Astrocyte (in vitro differentiated cells and primary cell): Measurements from ENCODE around the gene ORC3. TPM values are rescaled to one million over a fixed set of nuclear protein-coding genes. Genes with fewer than 3 reads are reported as not detected.
"Not testable (repeated sequence)": the region's sequence is repeated elsewhere in the genome, so short reads cannot be mapped to it uniquely, and the experiment has no call there.

Source experiments
- DNase-seq: peaks from one replicate; pipeline ENCODE4 v3.0.0-alpha.2; 2010; ENCODE audit warnings: low read depth
- FAIRE-seq: peaks from 2 replicates; lab custom pipeline; 2011; peaks lifted over from hg19 to GRCh38; lab: Jason Lieb, UNC
- H2AFZ ChIP-seq: 2 replicates; pipeline ENCODE4 v1.6.0; 2012; ENCODE audit warnings: low read depth, low read length, inconsistent platforms
- H3K27ac ChIP-seq: 2 replicates; pipeline ENCODE4 v1.5.1; 2011; ENCODE audit warnings: low read depth, low read length, inconsistent platforms
- H3K27me3 ChIP-seq: 2 replicates; pipeline ENCODE4 v1.6.0; 2011; ENCODE audit warnings: low read length, inconsistent platforms; ENCODE audit not compliant: insufficient read depth
- H3K36me3 ChIP-seq: 2 replicates; pipeline ENCODE4 v1.5.1; 2011; ENCODE audit warnings: low read length, inconsistent platforms; ENCODE audit not compliant: insufficient read depth
- H3K4me1 ChIP-seq: 2 replicates; pipeline ENCODE4 v1.5.1; 2011; ENCODE audit warnings: low read length, inconsistent platforms; ENCODE audit not compliant: insufficient read depth
- H3K4me2 ChIP-seq: 2 replicates; pipeline ENCODE4 v1.6.0; 2012; ENCODE audit warnings: low read length, inconsistent platforms
- H3K4me3 ChIP-seq: 2 replicates; pipeline ENCODE4 v1.5.1; 2011; ENCODE audit warnings: low read depth, mild to moderate bottlenecking, low read length, inconsistent platforms; ENCODE audit not compliant: insufficient read depth
- H3K79me2 ChIP-seq: 2 replicates; pipeline ENCODE4 v1.6.0; 2012; ENCODE audit warnings: mild to moderate bottlenecking, low read length, inconsistent platforms; ENCODE audit not compliant: insufficient read depth
- H3K9ac ChIP-seq: 2 replicates; pipeline ENCODE4 v1.6.0; 2012; ENCODE audit warnings: mild to moderate bottlenecking, low read length, inconsistent platforms
- H3K9me3 ChIP-seq: 2 replicates; pipeline ENCODE4 v1.5.1; 2012; ENCODE audit warnings: low read depth, mild to moderate bottlenecking, low read length, inconsistent platforms; ENCODE audit not compliant: insufficient read depth
- H4K20me1 ChIP-seq: 2 replicates; pipeline ENCODE4 v1.6.0; 2012; ENCODE audit warnings: low read length, inconsistent platforms; ENCODE audit not compliant: insufficient read depth
- H3K27ac Mint-ChIP-seq: one replicate; pipeline ENCODE4 v1.8.0; 2021; ENCODE audit warnings: mild to moderate bottlenecking, mixed read lengths; ENCODE audit not compliant: unreplicated experiment
- H3K27me3 Mint-ChIP-seq: one replicate; pipeline ENCODE4 v1.8.0; 2021; ENCODE audit warnings: low read depth, mixed read lengths; ENCODE audit not compliant: unreplicated experiment
- H3K36me3 Mint-ChIP-seq: one replicate; pipeline ENCODE4 v1.8.0; 2021; ENCODE audit warnings: low read depth, mixed read lengths; ENCODE audit not compliant: unreplicated experiment
- H3K4me1 Mint-ChIP-seq: one replicate; pipeline ENCODE4 v1.8.0; 2021; ENCODE audit warnings: low read depth, mixed read lengths; ENCODE audit not compliant: unreplicated experiment
- H3K4me3 Mint-ChIP-seq: one replicate; pipeline ENCODE4 v1.8.0; 2021; ENCODE audit warnings: mild to moderate bottlenecking, moderate library complexity, mixed read lengths; ENCODE audit not compliant: unreplicated experiment
- H3K9me3 Mint-ChIP-seq: one replicate; pipeline ENCODE4 v1.8.0; 2021; ENCODE audit warnings: mild to moderate bottlenecking, mixed read lengths; ENCODE audit not compliant: unreplicated experiment
- EZH2 ChIP-seq: IDR thresholded peaks from 2 replicates; pipeline ENCODE4 v1.6.1; 2012; ENCODE audit warnings: mild to moderate bottlenecking, low read length, inconsistent platforms; ENCODE audit not compliant: insufficient read depth
- total RNA-seq: library from RNA; stranded (reverse); gene quantifications from 2 replicates; pipeline ENCODE4 v1.2.1, GENCODE V29; 2021
- TF ChIP-seq, protein P1 (sequence below): IDR thresholded peaks from 2 replicates; pipeline ENCODE4 v1.5.1; 2011; ENCODE audit warnings: low read depth, mild to moderate bottlenecking, inconsistent platforms, low read length, moderate library complexity; ENCODE audit not compliant: insufficient read depth

ORC3 gene
- total RNA-seq, 1 donor from 2014 or later = 23.1 TPM

GRCh38 chr6:87710090-87710489, 120.2 kb downstream of the ORC3 start:
- Mint-ChIP-seq H3K27ac (no peak overlapping the region), H3K36me3 (no peaks in the 10 kb centered on the region), H3K4me3 (no peak overlapping the region), H3K9me3 (no peaks in the 10 kb centered on the region), H3K27me3 (peaks cover 2% of the 10 kb centered on the region), H3K4me1 (peaks cover 10% of the 10 kb centered on the region)
- H3K4me3 ChIP-seq = no peak overlapping the region
- H3K79me2 ChIP-seq = no peaks in the 10 kb centered on the region
- DNase-seq = no peak
- H2AFZ ChIP-seq = no peak overlapping the region
- no peak for FAIRE-seq
- H3K9ac ChIP-seq = no peak overlapping the region
- no peak for TF ChIP-seq EZH2
- TF ChIP-seq, protein P1, sequence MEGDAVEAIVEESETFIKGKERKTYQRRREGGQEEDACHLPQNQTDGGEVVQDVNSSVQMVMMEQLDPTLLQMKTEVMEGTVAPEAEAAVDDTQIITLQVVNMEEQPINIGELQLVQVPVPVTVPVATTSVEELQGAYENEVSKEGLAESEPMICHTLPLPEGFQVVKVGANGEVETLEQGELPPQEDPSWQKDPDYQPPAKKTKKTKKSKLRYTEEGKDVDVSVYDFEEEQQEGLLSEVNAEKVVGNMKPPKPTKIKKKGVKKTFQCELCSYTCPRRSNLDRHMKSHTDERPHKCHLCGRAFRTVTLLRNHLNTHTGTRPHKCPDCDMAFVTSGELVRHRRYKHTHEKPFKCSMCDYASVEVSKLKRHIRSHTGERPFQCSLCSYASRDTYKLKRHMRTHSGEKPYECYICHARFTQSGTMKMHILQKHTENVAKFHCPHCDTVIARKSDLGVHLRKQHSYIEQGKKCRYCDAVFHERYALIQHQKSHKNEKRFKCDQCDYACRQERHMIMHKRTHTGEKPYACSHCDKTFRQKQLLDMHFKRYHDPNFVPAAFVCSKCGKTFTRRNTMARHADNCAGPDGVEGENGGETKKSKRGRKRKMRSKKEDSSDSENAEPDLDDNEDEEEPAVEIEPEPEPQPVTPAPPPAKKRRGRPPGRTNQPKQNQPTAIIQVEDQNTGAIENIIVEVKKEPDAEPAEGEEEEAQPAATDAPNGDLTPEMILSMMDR = no peak
- H3K9me3 ChIP-seq = no peaks in the 10 kb centered on the region
- H3K36me3 ChIP-seq = no peaks in the 10 kb centered on the region
- peaks cover 13% of the 10 kb centered on the region for H3K4me1 ChIP-seq
- H3K4me2 ChIP-seq = no peak overlapping the region
- H4K20me1 ChIP-seq = no peaks in the 10 kb centered on the region
- H3K27me3 ChIP-seq = no peaks in the 10 kb centered on the region
- H3K27ac ChIP-seq = no peak overlapping the region

- H3K4me3 Mint-ChIP-seq, H3K4me3 ChIP-seq, H3K79me2 ChIP-seq, H3K9me3 Mint-ChIP-seq, DNase-seq, H3K9ac ChIP-seq, H3K4me1 Mint-ChIP-seq, H3K36me3 ChIP-seq, H3K4me2 ChIP-seq, H3K27me3 Mint-ChIP-seq, H3K9me3 ChIP-seq, H3K27ac Mint-ChIP-seq, H3K27ac ChIP-seq, H4K20me1 ChIP-seq, H3K27me3 ChIP-seq, H3K36me3 Mint-ChIP-seq, FAIRE-seq, H2AFZ ChIP-seq: not testable (repeated sequence)
- H3K4me1 ChIP-seq = peaks cover 10% of the 10 kb centered on the region
Observed at GRCh38 chr6:87712713-87713112, 122.8 kb downstream of the ORC3 start.

GRCh38 chr6:87714093-87714842, 124.3 kb downstream of the ORC3 start:
- no peaks in the 10 kb centered on the region for H3K79me2 ChIP-seq
- Mint-ChIP-seq H3K9me3 (no peaks in the 10 kb centered on the region), H3K4me1 (peaks cover 6% of the 10 kb centered on the region), H3K36me3 (no peaks in the 10 kb centered on the region), H3K27me3 (peaks cover 2% of the 10 kb centered on the region), H3K4me3 (no peak overlapping the region), H3K27ac (no peak overlapping the region)
- no peak overlapping the region for H2AFZ ChIP-seq
- H4K20me1 ChIP-seq = no peaks in the 10 kb centered on the region
- TF ChIP-seq EZH2 = no peak
- TF ChIP-seq, protein P1 = no peak
- H3K4me1 ChIP-seq = peaks cover 10% of the 10 kb centered on the region
- no peak overlapping the region for H3K4me3 ChIP-seq
- peak overlapping the region; percentile 62 for H3K27ac ChIP-seq
- H3K9ac ChIP-seq = no peak overlapping the region
- no peaks in the 10 kb centered on the region for H3K36me3 ChIP-seq
- H3K9me3 ChIP-seq = no peaks in the 10 kb centered on the region
- H3K27me3 ChIP-seq = no peaks in the 10 kb centered on the region
- H3K4me2 ChIP-seq = peak overlapping the region; percentile 28
- DNase-seq (peak; percentile 88), FAIRE-seq (peak; percentile 39)

Other genes starting within 250 kb of the ORC3 start
- gene C6orf163, start 245.3 kb upstream of the ORC3 start, total RNA-seq = 1.6 and 2.9 TPM in 2 replicates
- 0.60 and 0.79 TPM in 2 replicates for gene CFAP206, start 182.2 kb upstream of the ORC3 start, total RNA-seq
- 15.0 and 16.4 TPM in 2 replicates for gene SLC35A1, start 117.2 kb upstream of the ORC3 start, total RNA-seq
- 48.3 and 48.9 TPM in 2 replicates for gene RARS2, start 148 bp upstream of the ORC3 start, total RNA-seq
- 65.4 and 66.8 TPM in 2 replicates for gene AKIRIN2, start 112.1 kb downstream of the ORC3 start, total RNA-seq